ENCODE results near the gene FN3KRP.
"Not testable (repeated sequence)": the region's sequence is repeated elsewhere in the genome, so short reads cannot be mapped to it uniquely, and the experiment has no call there.

DNA sequence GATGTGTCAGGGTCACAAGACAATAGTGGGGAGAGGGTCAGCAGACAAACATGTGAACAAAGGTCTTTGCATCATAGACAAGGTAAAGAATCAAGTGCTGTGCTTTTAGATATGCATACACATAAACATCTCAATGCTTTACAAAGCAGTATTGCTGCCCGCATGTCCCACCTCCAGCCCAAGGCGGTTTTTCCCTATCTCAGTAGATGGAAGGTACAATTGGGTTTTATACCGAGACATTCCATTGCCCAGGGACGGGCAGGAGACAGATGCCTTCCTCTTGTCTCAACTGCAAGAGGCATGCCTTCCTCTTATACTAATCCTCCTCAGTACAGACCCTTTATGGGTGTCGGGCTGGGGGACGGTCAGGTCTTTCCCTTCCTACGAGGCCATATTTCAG lies 28.2 kb downstream of the FN3KRP start:
- not testable (repeated sequence) for TF ChIP-seq POLR2AphosphoS5, CTCF, POLR2A, EP300 (IDR thresholded peaks at IDR 0.05)

Data from gastroesophageal sphincter (tissue), 3 donors.